Dermis microvascular lymphatic vessel endothelial cell (primary cell): ENCODE measurements around the gene PLK1. TPM values are rescaled to one million over a fixed set of nuclear protein-coding genes. Genes with fewer than 3 reads are reported as not detected.
"Not testable (repeated sequence)": the region's sequence is repeated elsewhere in the genome, so short reads cannot be mapped to it uniquely, and the experiment has no call there.

Experiments used
- DNase-seq, 2 donors: peaks; one replicate each; pipeline versions ENCODE4 v3.0.0 to v3.0.0-alpha.2; 2010; ENCODE audit warnings: low read depth in 2 of 2
- total RNA-seq: library from RNA; depleted of rRNA; stranded (reverse); fragments of >200 nt; gene quantifications from 2 replicates; pipeline ENCODE4 v1.2.1, GENCODE V29; 2014

PLK1 gene
- total RNA-seq, 1 donor from 2014 or later: 17.2 TPM

DNA sequence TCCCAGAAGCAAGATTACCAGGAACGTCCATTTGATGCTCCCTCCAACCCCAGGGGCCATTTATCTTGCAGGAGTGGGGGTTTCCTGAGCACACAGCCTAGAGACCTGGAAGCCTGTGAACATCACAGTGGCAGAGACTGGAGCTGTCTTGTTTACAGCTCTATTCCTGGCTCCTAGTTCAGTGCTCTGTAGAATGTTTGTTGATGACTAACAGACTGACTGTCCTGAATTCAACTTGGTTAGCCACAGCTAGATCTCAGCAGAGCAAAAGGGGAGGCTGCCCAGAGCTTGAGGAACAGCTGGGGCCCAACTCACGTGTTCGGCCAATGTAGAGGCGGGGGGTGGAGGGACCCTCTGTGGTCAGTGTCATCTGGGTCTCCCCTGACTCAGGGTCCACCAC, 27.8 kb downstream of the PLK1 start:
- no peak for DNase-seq

GRCh38 chr16:23709536-23709935, 30.8 kb downstream of the PLK1 start:
- no peak for DNase-seq

DNA sequence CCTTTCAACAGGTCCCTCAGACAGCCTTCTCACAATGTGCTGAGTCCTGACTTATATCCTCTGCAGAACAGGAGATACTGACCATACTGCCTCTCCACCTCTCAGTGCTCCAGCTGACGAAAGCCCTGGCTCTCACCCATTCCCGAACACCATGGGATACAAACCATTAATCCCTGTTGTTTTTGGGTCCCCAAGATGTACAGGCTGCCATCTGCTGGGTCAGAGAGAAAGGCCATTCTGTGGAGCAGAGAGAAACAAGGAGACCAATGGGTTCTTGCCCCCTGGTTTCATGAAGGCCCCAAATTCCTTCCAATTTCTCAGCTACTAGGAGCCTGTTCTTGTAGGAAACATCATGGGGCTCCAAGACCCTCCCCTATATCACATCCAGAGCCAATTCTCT, 31.3 kb downstream of the PLK1 start:
- no peak for DNase-seq

DNA sequence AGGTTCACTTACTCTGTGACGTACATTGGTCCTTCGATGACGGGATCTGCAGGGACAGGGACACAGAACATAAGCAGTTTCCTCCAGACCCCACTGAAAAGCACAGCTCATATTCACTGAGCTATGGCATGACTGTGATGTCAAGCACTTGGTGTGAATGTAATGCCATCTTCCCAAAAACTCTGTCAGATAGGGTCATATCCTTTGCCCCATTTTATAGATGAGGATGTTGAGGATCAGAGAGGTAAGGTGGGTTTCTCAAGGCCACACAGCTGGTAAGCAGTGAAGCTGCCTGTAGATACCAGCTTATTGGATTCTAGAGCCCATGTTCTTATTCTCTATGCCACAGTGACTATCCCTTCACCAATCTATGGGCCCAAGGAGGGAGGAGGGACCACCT, 31.8 kb downstream of the PLK1 start:
- no peak for DNase-seq

DNA sequence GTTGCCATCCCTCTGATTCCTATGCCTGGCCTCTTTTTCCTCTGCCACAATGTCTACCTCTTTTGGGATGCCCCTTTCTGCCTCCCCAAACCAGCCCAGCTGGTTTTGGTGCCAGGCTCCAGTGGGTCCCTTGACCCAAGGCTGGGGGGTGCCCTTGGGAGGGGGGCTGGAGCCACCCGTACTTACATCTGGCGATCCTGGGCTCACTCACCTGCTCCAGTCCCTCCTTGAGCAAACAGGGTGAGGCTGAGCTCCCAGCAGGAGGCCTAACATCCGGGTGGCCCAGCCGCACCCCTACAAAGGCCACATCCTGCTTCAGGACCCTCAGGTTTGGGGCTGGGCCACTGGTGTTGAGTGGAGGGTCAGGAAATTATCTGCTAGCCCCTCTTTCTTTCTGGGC, 33.1 kb downstream of the PLK1 start:
- DNase-seq: no peak

DNA sequence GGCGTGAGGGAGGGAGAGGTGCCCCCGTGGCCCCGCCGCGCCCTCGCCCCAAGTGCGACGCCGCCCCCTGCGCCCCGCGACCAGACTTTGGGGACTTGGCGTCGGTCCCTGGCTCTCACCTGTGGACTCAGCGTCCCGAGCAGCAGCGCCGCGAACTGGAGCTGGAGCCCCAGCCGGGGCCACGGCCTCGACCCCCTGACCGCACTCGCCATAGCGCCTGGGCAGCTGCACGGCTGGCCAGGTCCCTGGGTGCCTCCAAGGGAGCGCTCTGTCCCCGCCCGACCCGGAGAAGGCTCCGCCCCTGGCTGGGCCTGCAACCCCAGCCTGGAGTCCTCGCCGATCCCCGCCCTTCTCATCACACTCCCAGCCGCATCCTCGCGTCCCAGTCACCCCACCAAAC, 34.3 kb downstream of the PLK1 start, which contains the start of gene ERN2:
TSS of gene ERN2 (minus strand) at position 247 of the 400 bp plus-strand sequence. CDS start at position 212, 35 bp downstream.
- no peak for DNase-seq

- no peak for DNase-seq
Measured at GRCh38 chr16:23716484-23716883, 37.8 kb downstream of the PLK1 start.

DNA sequence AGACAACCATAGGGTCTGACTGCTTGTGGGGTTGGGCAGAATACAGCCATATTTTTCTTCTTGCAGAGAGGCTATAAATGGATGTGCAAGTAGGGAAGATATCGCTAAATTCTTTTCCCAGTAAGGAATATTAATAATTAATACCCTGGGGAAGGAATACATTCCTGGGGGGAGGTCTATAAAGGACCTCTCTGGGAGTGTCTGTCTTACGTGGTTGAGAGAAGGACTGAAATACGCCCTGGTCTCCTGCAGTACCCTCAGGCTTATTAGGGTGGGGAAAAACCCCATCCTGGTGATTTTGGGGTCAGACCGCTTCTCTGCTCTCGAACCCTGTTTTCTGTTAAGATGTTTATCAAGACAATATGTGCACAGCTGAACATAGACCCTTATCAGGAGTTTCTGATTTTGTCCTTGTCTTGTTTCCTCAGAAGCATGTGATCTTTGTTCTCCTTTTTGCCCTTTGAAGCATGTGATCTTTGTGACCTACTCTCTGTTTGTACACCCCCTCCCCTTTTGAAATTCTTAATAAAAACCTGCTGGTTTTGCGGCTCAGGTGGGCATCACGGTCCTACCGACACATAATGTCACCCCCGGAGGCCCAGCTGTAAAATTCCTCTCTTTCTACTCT, 44.0 kb downstream of the PLK1 start:
- DNase-seq: not testable (repeated sequence)

DNA sequence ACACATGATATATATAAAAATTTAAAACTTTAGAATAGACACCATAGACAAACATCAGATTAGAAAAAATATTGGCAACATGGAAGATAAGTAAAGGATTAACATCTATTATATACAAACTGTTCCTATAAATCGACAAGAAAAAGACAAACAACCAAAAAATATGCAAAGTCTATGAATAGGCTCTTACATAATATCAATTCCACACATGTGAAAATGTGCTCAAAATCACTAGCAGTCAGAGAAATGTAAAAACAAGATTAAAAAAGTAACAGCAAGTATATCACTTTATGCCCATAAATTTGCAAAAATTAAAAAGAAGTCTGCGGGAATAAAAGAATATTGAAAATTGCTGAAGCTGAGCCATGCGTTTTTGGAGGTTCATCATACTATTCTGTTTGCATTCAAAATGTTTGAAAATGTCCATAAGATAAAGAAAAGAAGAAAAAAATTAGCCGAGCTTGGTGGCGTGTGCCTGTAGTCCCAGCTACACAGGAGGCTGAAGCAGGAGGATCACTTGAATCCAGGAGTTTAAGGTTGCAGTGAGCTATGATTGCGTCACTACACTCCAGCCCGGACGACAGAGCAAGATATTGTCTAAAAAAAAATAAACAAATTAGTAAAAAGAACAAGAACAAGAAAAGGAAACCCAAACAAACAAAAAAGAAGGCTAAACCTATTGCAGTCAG, 45.6 kb downstream of the PLK1 start:
- DNase-seq: no peak

GRCh38 chr16:23724785-23725131, 46.1 kb downstream of the PLK1 start:
- DNase-seq: no peak

GRCh38 chr16:23726710-23727109, 48.0 kb downstream of the PLK1 start:
- DNase-seq: no peak

- DNase-seq: no peak
Measured at GRCh38 chr16:23728112-23728477, 49.4 kb downstream of the PLK1 start.

DNA sequence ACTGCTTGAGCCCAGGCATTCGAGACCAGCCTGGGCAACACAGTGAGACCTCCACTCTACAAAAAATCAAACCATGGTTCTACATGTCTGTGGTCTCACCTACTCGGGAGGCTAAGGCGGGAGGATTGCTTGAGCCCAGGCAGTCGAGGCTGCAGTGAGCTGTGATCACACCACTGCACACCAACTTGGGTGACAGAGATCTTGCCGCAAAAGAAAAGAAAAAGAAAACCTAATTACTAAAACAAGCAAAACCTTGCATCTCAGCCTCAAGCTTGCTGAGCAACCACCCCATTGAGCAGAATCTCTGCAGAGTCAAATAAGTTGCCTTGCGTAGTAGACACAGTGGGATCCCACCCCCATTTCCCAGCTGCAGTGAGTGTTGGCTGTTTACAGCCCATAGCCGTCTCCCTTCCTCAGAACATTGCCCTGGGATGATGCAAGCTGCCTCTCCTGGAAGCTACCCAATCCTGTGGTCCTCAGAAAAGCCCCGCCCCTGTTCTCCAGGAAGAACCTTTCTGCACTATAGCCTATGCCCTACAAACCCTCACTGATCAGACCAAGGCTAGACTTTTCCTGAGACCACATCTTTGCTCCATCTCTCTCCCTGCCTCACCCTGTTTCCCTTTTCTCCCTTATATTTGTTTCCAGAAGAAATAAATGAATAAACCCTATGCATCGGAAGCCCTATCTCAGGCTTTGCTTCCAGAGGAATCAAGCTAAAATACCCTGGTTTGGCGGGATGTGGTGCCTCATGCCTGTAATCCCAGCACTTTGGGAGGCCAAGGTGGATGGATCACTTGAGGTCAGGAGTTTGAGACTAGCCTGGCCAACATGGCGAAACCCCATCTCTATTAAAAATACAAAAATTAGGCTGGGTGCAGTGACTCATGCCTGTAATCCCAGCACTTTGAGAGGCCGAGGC, 51.1 kb downstream of the PLK1 start:
- DNase-seq: no peak

DNA sequence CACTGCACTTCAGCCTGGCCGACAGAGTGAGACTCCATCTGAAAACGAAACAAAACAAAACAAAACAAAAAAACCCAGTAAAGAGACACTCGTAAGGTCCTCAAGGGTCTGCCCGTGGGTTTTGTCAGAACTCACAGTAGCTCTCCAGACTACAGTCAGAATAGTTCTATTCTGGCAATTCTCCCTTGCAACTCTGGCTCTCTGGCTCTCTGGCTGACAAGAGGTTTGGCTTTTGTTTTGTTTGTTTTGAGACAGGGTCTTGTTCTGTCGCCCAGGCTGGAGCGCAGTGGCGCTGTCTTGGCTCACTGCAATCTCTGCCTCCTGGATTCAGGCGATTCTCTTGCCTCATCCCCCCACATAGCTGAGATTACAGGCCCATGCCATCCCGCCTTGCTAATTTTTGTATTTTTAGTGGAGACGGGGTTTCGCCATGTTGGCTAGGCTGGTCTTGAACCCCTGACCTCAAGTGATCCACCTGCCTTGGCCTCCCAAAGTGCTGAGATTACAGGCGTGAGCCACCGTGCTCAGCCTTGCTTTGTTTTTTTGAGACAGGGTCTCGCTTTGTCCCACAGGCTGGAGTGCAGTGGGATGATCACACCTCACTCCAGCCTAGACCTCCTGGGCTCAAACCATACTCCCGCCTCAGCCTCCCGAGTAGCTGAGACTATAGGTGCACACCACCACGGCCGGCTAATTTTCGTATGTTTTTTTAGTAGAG, 55.6 kb downstream of the PLK1 start:
- no peak for DNase-seq

DNA sequence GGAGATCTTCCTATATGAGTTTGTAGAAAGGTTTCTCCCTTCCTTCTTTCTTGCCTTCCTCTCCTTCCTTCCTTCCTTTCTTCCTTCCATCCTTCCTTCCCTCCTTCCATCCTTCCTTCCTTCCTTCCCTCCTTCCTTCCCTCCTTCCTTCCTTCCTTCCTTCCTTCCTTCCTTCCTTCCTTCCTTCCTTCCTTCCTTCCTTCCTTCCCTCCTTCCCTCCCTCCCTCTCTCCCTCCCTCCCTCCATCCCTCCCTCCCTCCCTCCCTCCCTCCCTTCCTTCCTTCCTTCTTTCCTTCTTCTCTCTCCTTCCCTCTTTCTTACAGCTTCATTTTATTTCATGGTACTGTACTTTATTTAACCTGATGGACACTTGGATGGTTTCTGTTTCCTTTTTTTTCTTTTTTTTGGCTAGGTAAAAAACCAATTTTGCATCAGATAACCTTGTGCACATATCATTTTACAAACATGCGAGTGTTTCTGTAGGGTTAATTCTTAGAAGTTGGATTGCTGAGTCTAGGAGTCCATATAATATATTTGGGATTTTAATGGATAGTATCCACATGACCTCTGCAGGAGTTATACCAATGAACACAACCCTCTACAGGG, 58.8 kb downstream of the PLK1 start:
- DNase-seq: not testable (repeated sequence)

- no peak for DNase-seq
Measured at GRCh38 chr16:23739516-23739915, 60.8 kb downstream of the PLK1 start.

Other genes starting within 250 kb of the PLK1 start
- gene COG7, start 225.7 kb upstream of the PLK1 start, total RNA-seq: 7.6 and 13.7 TPM in 2 replicates
- 21.2 and 33.0 TPM in 2 replicates for gene GGA2, start 168.4 kb upstream of the PLK1 start, total RNA-seq
- gene EARS2, start 121.5 kb upstream of the PLK1 start, total RNA-seq: 15.4 and 20.6 TPM in 2 replicates
- 45.1 and 49.1 TPM in 2 replicates for gene UBFD1, start 121.2 kb upstream of the PLK1 start, total RNA-seq
- gene NDUFAB1, start 82.6 kb upstream of the PLK1 start, total RNA-seq: 134 and 202 TPM in 2 replicates
- 6.0 and 6.4 TPM in 2 replicates for gene PALB2, start 37.6 kb upstream of the PLK1 start, total RNA-seq
- 51.1 and 54.0 TPM in 2 replicates for gene DCTN5, start 37.4 kb upstream of the PLK1 start, total RNA-seq
- not detected in 2 replicates for gene ERN2, start 34.3 kb downstream of the PLK1 start, total RNA-seq
- not detected in 2 replicates for gene CHP2, start 76.1 kb downstream of the PLK1 start, total RNA-seq
- not detected in 2 replicates for gene PRKCB, start 157.1 kb downstream of the PLK1 start, total RNA-seq